ENCODE data around the gene MTARC1.

MTARC1 gene

GRCh38 chr1:220786337-220787068 is at the start of gene MTARC1:
TSS of gene MTARC1 (plus strand) at chr1:220786913. CDS start at chr1:220786945, 32 bp downstream.
- DNase-seq (ENCODE audit: low read depth, low spot score): peak; percentile 85

- no peak for DNase-seq (ENCODE audit: low read depth, low spot score)
These were observed 45.4 kb upstream of the MTARC1 start for GRCh38 chr1:220741349-220741748.

GRCh38 chr1:220741825-220742224 is 44.9 kb upstream of the MTARC1 start:
- DNase-seq (ENCODE audit: low read depth, low spot score): no peak

- DNase-seq (ENCODE audit: low read depth, low spot score): no peak
These were observed 44.2 kb upstream of the MTARC1 start for GRCh38 chr1:220742520-220742919.

GRCh38 chr1:220746851-220747250 is 39.9 kb upstream of the MTARC1 start:
- DNase-seq (ENCODE audit: low read depth, low spot score): no peak

GRCh38 chr1:220747437-220748088 is 39.1 kb upstream of the MTARC1 start:
- DNase-seq (ENCODE audit: low read depth, low spot score): no peak

GRCh38 chr1:220748089-220748934 is 38.4 kb upstream of the MTARC1 start, which contains the start of gene MTARC2:
TSS of gene MTARC2 (plus strand) at chr1:220748322. CDS start at chr1:220748532, 210 bp downstream.
- DNase-seq (ENCODE audit: low read depth, low spot score): peak; percentile 83

- no peak for DNase-seq (ENCODE audit: low read depth, low spot score)
These were observed 37.8 kb upstream of the MTARC1 start for GRCh38 chr1:220748936-220749335.

- DNase-seq (ENCODE audit: low read depth, low spot score): peak; percentile 50
These were observed 36.6 kb upstream of the MTARC1 start for GRCh38 chr1:220750131-220750515.

GRCh38 chr1:220751111-220751510 is 35.6 kb upstream of the MTARC1 start:
- no peak for DNase-seq (ENCODE audit: low read depth, low spot score)

- no peak for DNase-seq (ENCODE audit: low read depth, low spot score)
These were observed 32.3 kb upstream of the MTARC1 start for GRCh38 chr1:220754212-220754917.

- no peak for DNase-seq (ENCODE audit: low read depth, low spot score)
These were observed 31.8 kb upstream of the MTARC1 start for GRCh38 chr1:220754918-220755295.

- no peak for DNase-seq (ENCODE audit: low read depth, low spot score)
These were observed 31.4 kb upstream of the MTARC1 start for GRCh38 chr1:220755309-220755708.

- DNase-seq (ENCODE audit: low read depth, low spot score): no peak
These were observed 29.3 kb upstream of the MTARC1 start for GRCh38 chr1:220757441-220757840.

- no peak for DNase-seq (ENCODE audit: low read depth, low spot score)
These were observed 27.6 kb upstream of the MTARC1 start for GRCh38 chr1:220759147-220759546.

- DNase-seq (ENCODE audit: low read depth, low spot score): no peak
These were observed 24.9 kb upstream of the MTARC1 start for GRCh38 chr1:220761688-220762427.

- no peak for DNase-seq (ENCODE audit: low read depth, low spot score)
These were observed 22.0 kb upstream of the MTARC1 start for GRCh38 chr1:220764757-220765156.

- DNase-seq (ENCODE audit: low read depth, low spot score): no peak
These were observed 19.2 kb upstream of the MTARC1 start for GRCh38 chr1:220767312-220768125.

GRCh38 chr1:220768126-220768601 is 18.5 kb upstream of the MTARC1 start:
- DNase-seq (ENCODE audit: low read depth, low spot score): no peak

- no peak for DNase-seq (ENCODE audit: low read depth, low spot score)
These were observed 17.5 kb upstream of the MTARC1 start for GRCh38 chr1:220769205-220769604.

All from astrocyte of the hippocampus (primary cell).